Limb (tissue), 2 donors: ENCODE measurements around the gene TGFB3.
"Not testable (repeated sequence)": the region's sequence is repeated elsewhere in the genome, so short reads cannot be mapped to it uniquely, and the experiment has no call there.

Source experiments
- DNase-seq, 2 donors: peaks; one replicate each; pipeline ENCODE4 v3.0.0-alpha.2; 2016; ENCODE audit errors: extremely low spot score in 2 of 2

TGFB3 gene

DNA sequence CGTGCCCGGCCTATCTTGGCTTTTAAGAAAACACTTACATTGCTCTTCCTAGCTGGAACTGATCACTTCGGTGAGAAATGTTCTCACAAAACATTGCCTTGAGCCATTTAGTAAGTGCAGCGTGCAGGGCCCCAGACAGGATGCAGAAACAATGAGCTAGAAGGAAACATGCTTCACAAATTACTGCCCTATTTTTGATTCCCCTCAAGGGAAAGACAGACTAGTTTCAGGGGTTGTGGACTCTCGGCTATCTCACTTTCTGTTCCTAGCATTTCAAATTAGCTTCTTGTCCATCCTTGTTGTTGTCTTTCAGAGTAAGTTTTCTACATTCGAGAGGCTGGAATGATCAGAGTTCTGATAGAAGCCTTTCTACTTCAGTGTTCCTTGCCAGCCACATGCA, 21.6 kb downstream of the TGFB3 start:
- no peak for DNase-seq

DNA sequence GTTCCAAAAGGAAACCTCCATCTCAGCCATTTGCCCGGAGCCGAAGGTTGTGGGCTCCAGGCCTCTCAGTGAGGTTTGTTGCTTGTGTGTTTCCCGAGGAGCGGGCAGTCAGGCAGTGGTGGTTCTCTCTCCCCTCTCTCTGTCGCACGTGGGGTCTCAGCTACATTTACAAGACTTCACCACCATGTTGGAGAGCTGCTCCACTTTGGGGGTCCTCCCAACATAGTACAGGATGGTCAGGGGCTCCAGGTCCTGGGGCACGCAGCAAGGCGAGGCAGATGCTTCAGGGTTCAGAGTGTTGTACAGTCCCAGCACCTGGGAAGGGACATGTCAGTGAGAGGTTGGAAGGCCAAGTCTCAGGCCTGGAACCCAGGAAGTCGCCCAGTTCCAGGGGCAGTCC, 22.8 kb downstream of the TGFB3 start:
- no peak for DNase-seq

DNA sequence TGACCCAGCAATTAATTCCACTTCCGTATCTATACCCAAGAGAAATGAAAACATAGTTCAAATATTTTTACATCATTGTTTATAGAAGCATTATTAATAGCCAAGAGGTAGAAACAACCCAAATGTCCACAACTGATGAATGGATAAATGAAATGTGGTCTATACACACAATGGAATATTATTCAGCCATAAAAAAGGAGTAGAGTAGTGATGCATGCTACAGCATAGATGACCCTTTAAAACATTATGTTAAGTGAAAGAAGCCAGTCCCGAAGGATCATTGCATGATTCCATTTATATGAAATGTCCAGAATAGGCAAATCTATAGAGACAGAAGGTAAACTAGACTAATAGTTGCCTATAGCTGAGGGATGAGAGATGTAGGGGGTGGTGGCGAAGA, 29.3 kb downstream of the TGFB3 start:
- no peak for DNase-seq

DNA sequence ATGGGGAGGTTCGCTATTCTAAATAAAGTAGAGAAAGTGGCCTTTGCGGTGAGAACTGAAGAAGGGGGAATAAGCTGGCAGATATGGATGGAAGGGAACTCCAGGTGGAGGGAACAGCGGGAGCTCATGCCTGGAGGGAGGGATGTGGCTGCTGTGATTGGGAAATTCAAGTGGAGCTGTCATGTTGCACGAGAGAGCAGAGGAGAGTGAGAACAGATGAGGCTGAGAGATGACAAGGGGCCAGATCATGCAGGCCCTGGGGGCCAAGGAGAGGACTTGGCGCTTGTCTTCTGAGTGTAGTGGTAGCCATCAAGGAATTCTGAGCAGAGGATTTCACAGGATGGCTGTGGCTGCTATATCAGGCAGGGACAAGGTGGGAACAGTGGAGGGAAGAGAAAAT, 35.0 kb downstream of the TGFB3 start:
- no peak for DNase-seq

DNA sequence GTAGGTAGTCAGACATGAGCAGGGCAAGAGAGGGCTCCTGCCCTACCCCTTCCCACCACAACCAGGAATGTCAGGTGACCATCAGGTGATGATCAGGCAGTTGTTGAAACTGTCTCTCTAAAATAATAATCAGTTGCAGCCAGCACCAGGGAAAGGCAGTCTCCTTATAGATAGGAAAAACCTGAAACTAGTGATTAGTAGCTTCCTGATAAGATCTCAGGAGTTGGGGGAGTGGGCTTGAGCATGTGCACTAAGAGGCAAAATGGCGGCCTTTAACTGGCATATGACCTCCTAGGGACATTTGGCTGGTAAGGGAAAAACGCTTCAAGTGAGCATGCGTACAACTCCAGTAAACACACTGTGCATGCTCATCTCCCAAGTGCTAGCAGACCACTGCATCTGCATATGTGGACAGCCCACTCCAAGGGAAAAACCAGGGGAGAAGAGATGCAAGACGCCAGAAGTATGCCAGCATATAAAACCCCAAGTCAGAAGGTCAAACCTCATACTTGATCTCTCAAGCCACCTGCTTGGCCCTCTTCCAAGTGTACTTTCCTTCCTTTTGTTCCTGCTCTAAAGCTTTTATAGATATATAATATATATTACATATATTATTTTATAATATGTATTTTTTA, 37.1 kb downstream of the TGFB3 start:
- no peak for DNase-seq

DNA sequence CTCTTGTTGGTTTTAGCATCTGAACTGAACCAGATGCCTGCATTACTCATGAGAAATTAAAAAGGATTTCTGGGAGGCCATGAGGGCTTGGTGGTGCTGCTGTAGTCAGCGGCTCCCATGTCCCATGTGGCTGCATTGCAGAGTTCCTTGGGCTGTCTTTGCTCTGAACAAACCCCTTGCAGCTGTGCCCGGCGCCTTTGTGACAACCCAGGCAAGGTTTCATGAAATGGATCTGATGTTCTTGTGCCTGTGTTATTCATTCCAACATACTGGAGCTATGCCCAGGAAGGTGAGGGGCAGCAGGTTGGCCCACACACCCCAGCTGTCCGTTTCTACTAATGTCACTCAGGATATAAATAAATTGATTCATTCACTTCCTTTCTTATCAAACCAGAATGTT, 40.8 kb downstream of the TGFB3 start:
- DNase-seq, result no peak

DNA sequence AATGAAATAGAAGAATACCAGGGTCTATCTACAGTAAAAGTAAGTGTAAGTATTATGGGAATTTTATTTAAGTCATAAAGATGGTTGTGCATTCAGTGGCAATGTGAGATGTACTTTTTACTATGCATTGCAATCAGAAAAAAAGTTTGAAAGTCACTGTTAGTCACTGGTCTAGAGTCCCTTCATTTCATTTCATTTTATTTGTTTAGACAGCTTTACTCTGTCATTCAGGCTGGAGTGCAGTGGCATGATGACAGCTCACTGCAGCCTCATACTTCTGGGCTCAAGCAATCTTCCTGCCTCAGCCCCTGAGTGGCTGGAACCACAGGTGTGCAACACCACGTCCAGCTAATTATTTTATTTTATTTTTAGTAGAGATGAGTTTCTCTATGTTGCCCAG, 42.6 kb downstream of the TGFB3 start:
- DNase-seq, result no peak

DNA sequence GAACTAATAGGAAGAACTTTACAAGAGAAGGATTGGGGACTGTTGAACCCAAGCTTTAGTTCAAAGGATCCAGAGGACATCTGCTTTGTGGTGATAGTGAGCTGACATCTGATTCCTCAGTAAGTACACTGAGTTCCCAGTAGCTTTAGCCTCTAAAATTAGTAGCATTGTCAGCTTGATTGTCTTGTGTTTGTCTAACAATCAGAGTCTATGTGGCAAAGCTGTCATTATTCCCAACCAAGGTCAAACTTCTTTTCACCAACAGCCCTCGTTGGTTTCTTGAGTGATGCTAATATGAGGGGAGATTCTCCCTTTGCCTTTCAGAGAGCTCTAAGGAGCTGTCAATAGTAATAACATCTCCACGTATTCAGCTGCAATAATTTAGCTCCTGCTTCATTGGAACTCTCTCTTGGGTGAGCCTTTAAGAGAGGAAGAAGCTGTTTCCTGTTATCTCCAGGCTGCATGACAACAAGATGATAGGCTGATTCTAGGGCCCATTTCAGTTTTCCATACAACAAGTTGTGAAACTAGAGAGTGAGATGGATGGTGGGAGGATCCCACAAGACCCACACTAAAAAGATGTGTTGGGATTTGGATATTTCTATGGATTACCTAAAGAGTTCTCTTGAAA, 46.7 kb downstream of the TGFB3 start:
- no peak for DNase-seq

DNA sequence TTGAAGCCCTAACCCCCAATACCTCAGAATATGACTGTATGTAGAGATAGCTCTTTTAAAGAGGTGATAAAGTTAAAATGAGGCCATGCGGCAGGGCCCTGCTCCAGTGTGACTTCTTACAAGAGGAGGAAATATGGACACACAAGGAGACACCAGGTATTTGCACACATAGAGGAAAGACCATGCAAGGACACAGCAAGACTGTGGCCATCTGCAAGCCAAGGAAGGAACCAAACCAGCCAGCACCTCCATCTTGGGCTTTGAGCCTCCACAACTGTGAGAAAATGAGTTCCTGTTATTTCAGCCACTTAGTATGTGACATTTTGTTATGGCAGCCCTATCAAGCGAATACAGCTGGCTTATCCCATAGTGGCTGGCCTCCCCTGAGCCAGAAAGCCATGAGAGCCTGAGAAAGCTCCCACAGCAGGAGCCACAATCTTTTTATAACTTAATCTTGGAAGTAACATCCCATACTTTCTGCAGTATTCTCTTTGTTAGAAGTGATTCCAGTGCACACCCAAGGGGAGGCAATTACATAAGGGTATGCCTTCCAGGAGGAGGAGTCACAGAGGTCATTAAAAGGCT, 48.0 kb downstream of the TGFB3 start:
- DNase-seq, result no peak

DNA sequence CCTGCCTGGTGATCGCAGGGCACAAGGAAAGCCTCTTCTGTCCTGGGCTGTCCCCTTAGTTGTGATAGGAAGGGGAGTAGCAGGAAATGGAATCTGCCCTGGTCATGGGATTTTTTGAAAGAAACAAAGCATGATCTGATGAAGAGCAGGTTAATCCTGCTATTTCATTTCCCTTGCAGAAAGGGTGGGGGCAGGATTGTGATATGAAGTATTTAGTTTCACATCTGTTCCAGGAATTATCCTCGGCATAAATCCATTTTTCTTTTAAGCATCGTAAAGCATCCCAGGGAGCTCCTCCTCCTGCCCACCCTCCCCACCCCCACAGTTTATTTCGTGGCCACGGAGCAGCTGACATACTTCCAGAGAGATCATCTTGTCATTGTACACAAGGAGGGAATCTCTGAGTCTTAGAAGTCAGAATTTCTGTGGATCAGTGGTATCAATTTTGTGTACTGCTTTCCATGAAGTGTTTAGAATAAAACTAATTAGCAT, 53.1 kb downstream of the TGFB3 start:
- DNase-seq, result peak; percentile 41 to 47

DNA sequence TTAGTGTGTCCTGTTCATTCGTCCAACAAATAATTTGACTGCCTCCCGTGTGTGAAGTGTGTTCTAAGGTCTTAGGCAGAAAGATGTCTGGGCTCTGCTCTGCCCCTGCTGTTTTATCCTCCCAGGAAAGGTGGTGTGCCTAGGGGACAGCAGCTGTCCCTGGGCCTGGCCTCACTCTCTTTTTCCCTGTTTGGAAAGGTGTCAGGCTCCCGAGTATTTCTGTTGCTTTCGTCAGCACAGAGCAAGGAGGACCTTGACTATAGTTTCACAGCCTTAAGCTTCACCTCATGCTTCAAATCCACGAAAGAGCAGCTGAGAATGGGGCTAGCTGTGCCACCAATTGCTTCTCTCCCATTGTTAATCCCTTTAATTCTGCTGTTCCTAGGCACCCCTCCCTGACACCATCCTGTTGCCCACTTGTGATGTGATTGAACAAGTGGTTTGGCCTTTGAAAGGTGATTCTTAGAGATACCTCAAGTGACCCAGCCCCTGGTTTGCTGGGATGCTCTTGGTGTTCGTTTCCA, 54.2 kb downstream of the TGFB3 start:
- DNase-seq, result no peak

DNA sequence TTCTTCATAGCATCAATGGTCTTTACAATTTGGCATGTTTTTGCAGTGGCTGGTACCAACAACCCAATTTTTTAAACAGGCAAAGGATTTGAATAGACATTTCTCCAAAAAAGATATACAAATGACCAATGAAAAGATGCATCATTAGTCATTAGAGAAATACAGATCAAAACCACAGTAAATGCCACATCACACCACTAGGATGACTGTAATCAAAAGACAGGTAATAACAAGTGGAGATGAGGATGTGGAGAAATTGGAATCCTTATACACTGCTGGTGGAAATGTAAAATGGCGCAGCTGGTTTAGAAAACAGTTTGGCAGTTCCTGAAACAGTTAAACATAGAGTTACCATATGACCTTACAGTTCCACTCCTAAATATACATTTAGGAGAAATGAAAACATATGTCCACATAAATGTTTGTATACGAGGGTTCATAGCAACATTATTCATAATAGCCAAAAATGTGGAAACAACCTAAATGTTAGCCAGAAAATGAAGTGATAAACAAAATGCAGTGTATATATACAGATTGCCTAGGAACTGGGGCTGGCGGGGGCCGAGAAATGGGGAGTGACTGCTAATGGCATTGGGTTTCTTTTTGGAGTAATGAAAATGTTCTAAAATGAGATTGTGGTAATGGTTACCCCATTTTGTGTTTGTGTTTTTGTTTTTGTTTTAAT, 55.2 kb downstream of the TGFB3 start:
- DNase-seq, result no peak

DNA sequence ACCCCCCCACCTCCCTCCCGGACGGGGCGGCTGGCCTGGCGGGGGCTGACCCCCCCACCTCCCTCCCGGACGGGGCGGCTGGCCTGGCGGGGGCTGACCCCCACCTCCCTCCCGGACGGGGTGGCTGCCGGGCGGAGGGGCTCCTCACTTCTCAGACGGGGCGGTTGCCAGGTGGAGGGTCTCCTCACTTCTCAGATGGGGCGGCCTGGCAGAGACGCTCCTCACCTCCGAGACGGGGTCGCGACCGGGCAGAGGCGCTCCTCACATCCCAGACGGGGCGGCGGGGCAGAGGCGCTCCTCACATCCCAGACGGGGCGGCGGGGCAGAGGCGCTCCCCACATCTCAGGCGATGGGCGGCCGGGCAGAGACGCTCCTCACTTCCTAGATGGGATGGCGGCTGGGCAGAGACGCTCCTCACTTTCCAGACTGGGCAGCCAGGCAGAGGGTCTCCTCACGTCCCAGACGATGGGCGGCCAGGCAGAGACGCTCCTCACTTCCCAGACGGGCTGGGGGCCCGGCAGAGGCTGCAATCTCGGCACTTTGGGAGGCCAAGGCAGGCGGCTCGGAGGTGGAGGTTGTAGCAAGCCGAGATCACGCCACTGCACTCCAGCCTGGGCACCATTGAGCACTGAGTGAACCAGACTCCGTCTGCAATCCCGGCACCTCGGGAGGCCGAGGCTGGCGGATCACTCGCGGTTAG, 56.5 kb downstream of the TGFB3 start:
- DNase-seq, result not testable (repeated sequence)

DNA sequence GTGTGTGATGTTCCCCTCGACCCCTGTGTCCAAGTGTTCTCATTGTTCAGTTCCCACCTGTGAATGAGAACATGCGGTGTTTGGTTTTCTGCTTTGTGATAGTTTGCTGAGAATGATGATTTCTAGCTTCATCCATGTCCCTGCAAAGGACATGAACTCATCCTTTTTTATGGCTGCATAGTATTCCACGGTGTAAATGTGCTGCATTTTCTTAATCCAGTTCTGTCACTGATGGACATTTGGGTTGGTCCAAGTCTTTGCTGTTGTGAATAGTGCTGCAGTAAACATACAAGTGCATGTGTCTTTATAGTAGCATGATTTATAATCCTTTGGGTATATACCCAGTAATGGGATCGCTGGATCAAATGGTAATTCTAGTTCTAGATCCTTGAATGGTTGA, 61.4 kb downstream of the TGFB3 start:
- not testable (repeated sequence) for DNase-seq

DNA sequence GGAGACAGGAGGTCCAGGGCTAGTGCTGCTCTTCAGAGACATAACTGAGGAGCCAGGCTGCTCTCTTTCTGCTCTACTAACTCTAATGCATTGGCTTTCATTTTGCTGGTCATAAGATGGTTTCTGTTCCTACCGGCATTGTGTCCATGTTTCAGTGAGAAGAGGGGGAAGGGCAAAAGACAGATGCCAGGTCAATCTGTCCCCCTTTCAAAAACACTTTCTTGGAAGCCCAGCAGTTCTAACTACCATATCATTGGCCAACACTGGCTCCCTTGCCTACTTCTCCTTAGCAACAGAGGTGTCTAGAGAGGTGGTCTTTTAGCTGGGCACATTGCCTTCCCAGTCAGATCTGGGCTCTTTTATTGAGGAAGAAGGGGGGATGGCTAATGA, 63.9 kb downstream of the TGFB3 start:
- DNase-seq, result no peak

DNA sequence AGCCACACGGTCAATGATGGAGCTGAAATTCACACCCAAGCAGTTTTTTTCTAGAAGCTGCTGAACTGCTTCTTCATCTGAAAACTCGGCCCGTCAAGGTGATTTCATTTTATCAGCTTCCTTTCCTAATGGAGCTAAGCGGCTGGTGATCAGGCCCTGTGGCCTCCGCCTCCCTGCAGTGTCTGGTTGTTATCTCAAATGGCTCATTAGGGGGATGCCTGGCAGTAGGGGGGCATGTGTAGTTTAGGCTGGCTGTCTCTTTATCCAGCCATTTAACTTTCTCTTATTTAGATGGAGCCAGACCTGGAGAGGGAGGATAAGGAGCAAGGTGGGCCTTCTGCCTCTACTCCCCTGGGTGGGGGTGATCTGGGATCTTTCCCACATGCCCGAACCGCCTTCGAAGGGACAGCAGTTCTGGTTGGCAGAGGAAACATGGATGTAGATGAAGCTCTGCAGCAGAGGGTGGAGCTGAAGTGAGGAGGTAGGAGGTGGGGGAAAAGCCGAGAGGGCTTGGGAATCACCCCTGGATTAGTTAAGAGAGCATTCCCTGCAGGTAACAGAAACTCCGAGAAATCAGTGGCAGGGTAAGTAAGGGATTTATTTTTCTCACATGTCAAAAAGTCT, 64.4 kb downstream of the TGFB3 start:
- DNase-seq, result no peak

DNA sequence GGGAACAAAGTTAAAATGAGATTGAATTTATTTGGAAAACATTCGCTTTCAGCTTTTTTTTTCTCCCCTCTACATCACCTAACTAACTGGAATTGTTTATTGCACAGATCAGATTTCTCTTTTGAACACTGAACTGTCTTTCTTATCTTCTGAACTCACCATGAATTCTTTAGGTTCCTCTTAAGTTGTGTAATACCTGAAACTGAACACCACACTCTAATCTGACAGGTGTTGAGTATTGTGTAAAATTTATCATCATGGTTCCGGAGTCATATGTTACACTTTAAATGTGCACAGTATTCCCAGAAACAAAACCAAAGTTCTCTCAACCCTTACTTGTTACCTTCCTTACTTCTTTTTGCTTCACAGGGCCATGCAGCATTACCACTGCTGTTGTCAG, 66.8 kb downstream of the TGFB3 start:
- DNase-seq, result no peak

DNA sequence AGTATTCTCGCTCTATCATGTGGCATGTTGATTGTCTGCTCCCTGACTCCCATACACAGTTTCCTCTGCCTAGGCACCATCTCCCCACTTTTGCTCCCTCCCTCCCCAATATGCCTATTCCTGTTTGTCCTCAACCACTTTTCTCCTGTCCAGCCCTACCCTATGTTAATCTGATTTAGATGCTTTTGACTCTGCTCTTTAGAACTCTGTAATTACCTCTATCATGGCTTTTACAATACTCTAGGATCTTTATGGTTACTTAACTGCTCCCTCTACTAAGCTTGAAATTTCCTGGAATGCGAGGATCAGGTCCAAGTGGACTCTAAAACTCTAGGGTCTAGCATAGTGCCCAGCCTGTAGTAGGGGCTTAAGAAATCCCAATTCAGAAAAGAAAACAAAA, 68.6 kb downstream of the TGFB3 start:
- DNase-seq, result no peak

DNA sequence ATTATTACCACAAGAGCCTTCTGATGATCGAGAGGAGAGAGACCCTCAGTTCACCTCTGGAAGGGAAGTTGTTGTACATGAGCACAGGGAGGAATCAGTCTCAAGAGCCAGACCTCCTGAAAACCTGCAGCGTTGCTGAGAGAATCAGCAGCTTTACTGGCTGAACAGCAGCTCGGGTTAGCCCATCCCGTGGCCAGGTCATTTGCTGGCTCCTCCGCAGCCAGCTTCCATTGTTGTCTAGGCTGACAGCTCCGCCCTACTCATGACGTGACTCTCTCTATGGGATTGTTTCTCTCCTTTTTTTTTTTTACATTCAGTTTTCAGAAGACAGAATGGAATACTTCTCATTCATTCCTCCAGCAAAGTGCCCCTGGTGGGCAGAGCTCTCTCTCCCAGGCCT, 69.9 kb downstream of the TGFB3 start:
- peak; percentile 43 to 59 for DNase-seq

DNA sequence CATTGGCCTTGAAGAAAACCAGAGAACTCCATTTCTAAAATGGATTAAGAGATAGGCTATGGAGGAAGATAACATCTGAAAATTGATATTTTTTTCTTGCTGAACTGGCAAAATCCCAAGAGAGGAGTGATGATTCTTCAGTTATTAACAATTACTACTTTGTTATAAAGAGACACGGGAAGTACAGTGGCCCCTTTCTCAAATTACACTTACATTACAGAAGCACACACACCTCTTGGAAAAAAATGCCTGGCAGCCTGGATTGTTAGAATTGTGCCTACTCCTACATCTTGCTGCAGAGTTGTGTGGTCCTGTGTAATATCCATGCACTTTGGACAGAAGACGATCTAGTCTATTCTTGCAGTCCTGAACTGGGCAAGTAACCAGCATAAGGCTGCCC, 71.7 kb downstream of the TGFB3 start:
- no peak for DNase-seq

DNA sequence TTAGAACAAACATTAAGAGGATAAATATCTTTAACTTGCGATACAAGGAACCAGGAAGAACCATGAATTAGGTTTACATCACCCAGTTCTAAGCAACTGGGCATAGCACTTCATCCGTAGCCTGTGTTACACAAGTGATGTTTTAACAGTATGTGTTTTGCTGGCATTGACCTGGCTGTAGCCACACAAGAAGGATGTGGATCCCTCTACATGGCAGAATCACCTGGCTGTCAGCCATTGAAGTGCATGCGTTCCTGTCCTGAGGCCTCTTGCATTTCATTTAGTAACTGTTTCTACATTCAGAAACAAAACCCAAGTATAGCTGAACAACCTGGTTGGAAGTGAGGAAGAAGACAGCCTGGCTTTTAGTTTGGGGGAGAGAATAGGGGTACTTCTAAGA, 72.2 kb downstream of the TGFB3 start:
- DNase-seq, result no peak
